DOHH2 (cell line): ENCODE results near the gene PEPD.

ENCODE experiments used
- H3F3A ChIP-seq: fragments of 200-600 bp; sonication (generic), shearing (Covaris generic); 2 replicates; pipeline ENCODE4 v1.6.0; 2016; ENCODE audit warnings: antibody characterized with exemption, mild to moderate bottlenecking; ENCODE audit not compliant: control insufficient read depth, insufficient read depth
- H3K27ac ChIP-seq: fragments of 200-600 bp; sonication (generic); 2 replicates; pipeline ENCODE4 v1.5.1; 2014; ENCODE audit warnings: low read depth, mild to moderate bottlenecking, low read length, moderate library complexity
- H3K27me3 ChIP-seq: fragments of 200-600 bp; sonication (generic); 2 replicates; pipeline ENCODE4 v1.6.1; 2014; ENCODE audit warnings: mild to moderate bottlenecking, low read length, mixed read lengths; ENCODE audit not compliant: control insufficient read depth
- H3K36me3 ChIP-seq: fragments of 200-600 bp; sonication (generic); 2 replicates; pipeline ENCODE4 v1.6.1; 2014; ENCODE audit warnings: mild to moderate bottlenecking, low read length, moderate library complexity, mixed read lengths; ENCODE audit not compliant: control insufficient read depth
- H3K4me1 ChIP-seq: fragments of 200-600 bp; sonication (generic); 2 replicates; pipeline ENCODE4 v1.6.1; 2014; ENCODE audit warnings: mild to moderate bottlenecking, low read length, mixed read lengths; ENCODE audit not compliant: control insufficient read depth
- H3K4me2 ChIP-seq: fragments of 200-600 bp; sonication (generic); 2 replicates; pipeline ENCODE4 v1.6.0; 2014; ENCODE audit warnings: mild to moderate bottlenecking, low read length, moderate library complexity
- H3K4me3 ChIP-seq: fragments of 200-600 bp; sonication (generic); 2 replicates; pipeline ENCODE4 v1.5.1; 2014; ENCODE audit warnings: mild to moderate bottlenecking, low read length, mixed read lengths
- H3K79me2 ChIP-seq: fragments of 200-600 bp; sonication (generic); 2 replicates; pipeline ENCODE4 v1.6.1; 2014; ENCODE audit warnings: mild to moderate bottlenecking, low read length, mixed read lengths; ENCODE audit not compliant: control insufficient read depth
- H3K9me2 ChIP-seq: fragments of 200-600 bp; sonication (generic); replicated peaks from 2 replicates; pipeline ENCODE4 v1.6.1; 2014; ENCODE audit warnings: mild to moderate bottlenecking, low read length, mixed read lengths; ENCODE audit not compliant: control insufficient read depth
- H3K9me3 ChIP-seq: fragments of 200-600 bp; sonication (generic); 2 replicates; pipeline ENCODE4 v1.6.1; 2014; ENCODE audit warnings: antibody characterized with exemption, low read length, mixed read lengths; ENCODE audit not compliant: control insufficient read depth, insufficient read depth
- H4K20me1 ChIP-seq: fragments of 200-600 bp; sonication (generic); 2 replicates; pipeline ENCODE4 v1.6.0; 2014; ENCODE audit warnings: low read depth, mild to moderate bottlenecking, antibody characterized with exemption, low read length, moderate library complexity; ENCODE audit not compliant: control insufficient read depth, insufficient read depth
- EZH2phosphoT487 ChIP-seq: fragments of 200-600 bp; sonication (generic); IDR thresholded peaks from 2 replicates; pipeline ENCODE4 v1.6.1; 2017; ENCODE audit warnings: borderline replicate concordance, mild to moderate bottlenecking, antibody characterized with exemption, low read length, moderate library complexity, mixed read lengths
- TF ChIP-seq, protein P1 (sequence below): fragments of 200-600 bp; sonication (generic); IDR thresholded peaks from one replicate; pipeline ENCODE4 v1.5.1; 2014; ENCODE audit warnings: antibody characterized with exemption, mild to moderate bottlenecking, low read depth, low read length; ENCODE audit not compliant: poor library complexity, severe bottlenecking

The PEPD gene

DNA sequence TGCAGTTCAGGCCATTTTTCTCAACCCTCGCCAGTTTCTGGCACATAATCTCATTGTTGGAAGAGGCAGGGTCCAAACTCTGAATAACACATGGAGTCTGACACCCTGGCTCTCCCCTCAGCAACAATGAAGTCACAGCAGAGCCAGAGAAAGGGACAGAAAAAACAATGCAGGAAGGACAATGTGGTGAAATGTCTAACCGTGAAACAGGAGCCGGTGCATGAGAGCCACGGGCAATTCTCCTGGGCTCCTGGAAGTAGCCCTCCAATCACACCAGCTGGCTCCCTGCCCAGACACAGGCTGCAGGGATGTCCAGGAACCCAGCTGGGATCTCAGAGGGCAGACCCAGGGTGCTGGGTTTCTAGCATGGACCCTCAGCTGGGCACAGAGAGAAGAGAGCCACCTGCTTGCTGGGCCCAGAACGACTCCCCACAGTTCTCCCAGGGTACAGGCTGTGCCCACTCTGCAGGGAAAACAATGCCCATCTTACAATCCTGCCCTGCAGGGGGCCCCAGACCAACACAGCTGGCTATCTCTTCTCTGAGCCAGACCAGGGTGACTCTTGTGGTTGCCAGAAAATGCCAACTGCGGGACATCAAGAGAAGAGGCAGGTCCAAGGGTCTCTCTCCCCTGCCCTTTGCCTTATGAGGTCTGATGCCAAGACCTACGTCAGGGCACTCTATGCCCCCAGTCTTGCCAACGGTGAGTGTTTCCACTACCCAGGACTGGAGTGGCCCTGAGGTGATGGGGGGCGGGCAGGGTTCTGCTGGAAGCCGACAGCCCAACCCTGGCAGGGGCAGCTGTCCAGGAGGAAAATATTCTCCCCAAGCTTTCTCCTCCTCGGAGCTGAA is 83.5 kb downstream of the PEPD start:
- Histone ChIP-seq H3K36me3 (no peaks in the 10 kb centered on the region), H3K9me2 (no peaks in the 10 kb centered on the region), H3K4me1 (no peaks in the 10 kb centered on the region), H3F3A (no peaks in the 10 kb centered on the region), H4K20me1 (0 out of 2 replicates have a peak, but pooled peaks cover 3% of the 10 kb centered on the region), H3K27me3 (no peaks in the 10 kb centered on the region), H3K4me3 (no peak overlapping the region), H3K27ac (no peak overlapping the region), H3K4me2 (no peak overlapping the region), H3K9me3 (no peaks in the 10 kb centered on the region), H3K79me2 (no peaks in the 10 kb centered on the region)
- TF ChIP-seq, protein P1, sequence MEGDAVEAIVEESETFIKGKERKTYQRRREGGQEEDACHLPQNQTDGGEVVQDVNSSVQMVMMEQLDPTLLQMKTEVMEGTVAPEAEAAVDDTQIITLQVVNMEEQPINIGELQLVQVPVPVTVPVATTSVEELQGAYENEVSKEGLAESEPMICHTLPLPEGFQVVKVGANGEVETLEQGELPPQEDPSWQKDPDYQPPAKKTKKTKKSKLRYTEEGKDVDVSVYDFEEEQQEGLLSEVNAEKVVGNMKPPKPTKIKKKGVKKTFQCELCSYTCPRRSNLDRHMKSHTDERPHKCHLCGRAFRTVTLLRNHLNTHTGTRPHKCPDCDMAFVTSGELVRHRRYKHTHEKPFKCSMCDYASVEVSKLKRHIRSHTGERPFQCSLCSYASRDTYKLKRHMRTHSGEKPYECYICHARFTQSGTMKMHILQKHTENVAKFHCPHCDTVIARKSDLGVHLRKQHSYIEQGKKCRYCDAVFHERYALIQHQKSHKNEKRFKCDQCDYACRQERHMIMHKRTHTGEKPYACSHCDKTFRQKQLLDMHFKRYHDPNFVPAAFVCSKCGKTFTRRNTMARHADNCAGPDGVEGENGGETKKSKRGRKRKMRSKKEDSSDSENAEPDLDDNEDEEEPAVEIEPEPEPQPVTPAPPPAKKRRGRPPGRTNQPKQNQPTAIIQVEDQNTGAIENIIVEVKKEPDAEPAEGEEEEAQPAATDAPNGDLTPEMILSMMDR = no peak
- no peak for TF ChIP-seq EZH2phosphoT487

DNA sequence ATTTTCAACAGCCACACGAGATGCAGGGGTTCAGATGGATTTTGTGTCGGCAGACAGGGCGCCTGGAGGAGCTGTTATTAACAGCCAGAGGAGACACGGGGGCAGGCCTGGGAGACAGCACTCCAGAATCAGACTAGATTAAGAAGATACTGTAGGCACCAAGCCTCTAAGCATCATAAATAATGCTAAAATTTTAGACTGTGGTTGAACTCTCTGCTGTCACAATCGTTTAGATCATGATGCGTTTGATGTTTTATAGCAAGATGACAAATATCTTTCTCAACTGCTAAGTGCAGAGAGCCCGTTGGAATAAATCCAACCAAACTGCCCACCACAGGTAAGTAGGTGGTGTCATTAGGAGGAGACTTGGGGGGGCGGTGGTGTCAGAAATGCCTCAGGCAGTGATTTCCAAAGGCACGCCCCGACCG is 84.2 kb downstream of the PEPD start:
- no peaks in the 10 kb centered on the region for H3K9me2 ChIP-seq
- H4K20me1 ChIP-seq = 0 out of 2 replicates have a peak, but pooled peaks cover 3% of the 10 kb centered on the region
- H3K79me2 ChIP-seq = no peaks in the 10 kb centered on the region
- no peak overlapping the region for H3K4me2 ChIP-seq
- no peaks in the 10 kb centered on the region for H3K36me3 ChIP-seq
- H3K27ac ChIP-seq = no peak overlapping the region
- no peaks in the 10 kb centered on the region for H3K9me3 ChIP-seq
- H3K27me3 ChIP-seq = no peaks in the 10 kb centered on the region
- H3K4me1 ChIP-seq = no peaks in the 10 kb centered on the region
- no peak for TF ChIP-seq EZH2phosphoT487
- TF ChIP-seq, protein P1 = no peak
- no peaks in the 10 kb centered on the region for H3F3A ChIP-seq
- H3K4me3 ChIP-seq = no peak overlapping the region

DNA sequence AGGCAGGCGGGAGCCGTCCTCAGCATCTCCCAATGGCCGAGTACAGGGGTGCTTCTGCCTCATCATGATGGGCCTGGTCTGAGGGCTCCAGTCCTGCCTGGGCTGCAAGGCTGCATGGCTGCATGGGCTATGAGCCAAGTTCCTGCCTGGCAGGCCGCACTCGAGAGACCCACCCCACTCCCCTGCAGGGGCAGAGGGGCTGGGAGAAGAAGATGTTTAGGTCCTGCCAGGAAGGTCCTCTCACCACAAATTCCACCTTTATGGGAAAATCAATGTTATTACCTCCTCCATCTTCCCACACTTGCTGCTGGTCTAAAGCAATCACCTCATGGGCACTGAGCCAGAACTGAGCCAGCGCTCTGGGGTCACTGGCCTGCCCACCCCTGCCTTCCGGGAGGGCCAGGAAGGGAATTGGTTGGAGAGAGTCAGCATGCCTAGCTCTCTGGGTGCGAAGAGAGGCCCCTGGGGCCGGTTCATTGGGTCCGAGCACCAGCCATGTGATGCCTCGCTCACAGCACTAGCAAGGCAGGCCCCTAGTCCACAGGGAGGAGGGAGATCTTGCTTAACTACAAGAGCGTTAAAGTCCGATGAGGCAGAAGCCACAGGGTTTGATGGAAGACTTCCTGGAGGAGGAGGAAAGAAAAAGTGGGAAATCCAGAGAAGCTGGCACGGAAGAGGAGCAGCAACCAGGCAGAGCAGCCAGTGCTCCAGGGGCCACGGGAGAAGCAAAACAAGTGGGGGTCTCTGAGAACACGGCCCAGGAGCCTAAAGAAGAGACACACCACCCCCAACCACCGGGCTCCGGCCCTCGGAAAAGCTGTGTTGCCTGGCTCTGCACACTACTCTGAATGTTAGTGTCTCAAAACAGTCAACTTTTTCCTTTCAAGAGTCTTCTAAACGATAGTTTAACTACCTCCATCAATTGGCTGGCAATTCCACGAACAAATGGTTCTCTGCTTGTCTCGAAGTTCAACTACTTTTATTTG is 84.9 kb downstream of the PEPD start:
- Histone ChIP-seq H3K79me2 (no peaks in the 10 kb centered on the region), H3K4me1 (no peaks in the 10 kb centered on the region), H3K9me3 (no peaks in the 10 kb centered on the region), H4K20me1 (0 out of 2 replicates have a peak, but pooled peaks cover 3% of the 10 kb centered on the region), H3K4me2 (no peak overlapping the region), H3K27me3 (no peaks in the 10 kb centered on the region), H3K4me3 (no peak overlapping the region), H3K9me2 (no peaks in the 10 kb centered on the region), H3F3A (no peaks in the 10 kb centered on the region), H3K27ac (no peak overlapping the region), H3K36me3 (no peaks in the 10 kb centered on the region)
- no peak for TF ChIP-seq EZH2phosphoT487
- TF ChIP-seq, protein P1 = no peak
